SJCRH30 (cell line): Measurements from ENCODE around the gene CIT. TPM values are rescaled to one million over a fixed set of nuclear protein-coding genes. Genes with fewer than 3 reads are reported as not detected.
A peak's percentile ranks its signal among the peaks of the same experiment; 100 is the strongest.

Experiments
- DNase-seq, 2 experiments: peaks; one replicate each; pipeline ENCODE4 v3.0.0-alpha.2; 2015 to 2020
- H3K27ac ChIP-seq: fragments of 250-450 bp; sonication (Bioruptor Pico); 2 replicates; pipeline ENCODE4 v1.5.1; 2020; ENCODE audit warnings: mild to moderate bottlenecking, moderate library complexity
- H3K27me3 ChIP-seq: fragments of 250-450 bp; sonication (Bioruptor Pico); 2 replicates; pipeline ENCODE4 v1.5.1; 2020; ENCODE audit warnings: mild to moderate bottlenecking, moderate library complexity
- H3K36me3 ChIP-seq: fragments of 250-450 bp; sonication (Bioruptor Pico); 2 replicates; pipeline ENCODE4 v1.5.1; 2020; ENCODE audit warnings: mild to moderate bottlenecking, moderate library complexity
- H3K4me1 ChIP-seq: fragments of 250-450 bp; sonication (Bioruptor Pico); 2 replicates; pipeline ENCODE4 v1.5.1; 2020; ENCODE audit warnings: mild to moderate bottlenecking, moderate library complexity
- H3K4me3 ChIP-seq: fragments of 250-450 bp; sonication (Bioruptor Pico); 2 replicates; pipeline ENCODE4 v1.5.1; 2020; ENCODE audit warnings: mild to moderate bottlenecking, moderate library complexity
- H3K9me3 ChIP-seq: fragments of 250-450 bp; sonication (Bioruptor Pico); replicated peaks from 2 replicates; pipeline ENCODE4 v1.5.1; 2020; ENCODE audit warnings: mild to moderate bottlenecking, moderate library complexity
- total RNA-seq: library from RNA; depleted of rRNA; stranded (reverse); fragments of >200 nt; shearing (Covaris generic); gene quantifications from 2 replicates; pipeline ENCODE4 v1.2.3, GENCODE V29; 2014

The CIT gene
- total RNA-seq, 1 experiment from 2014 or later: 43.7 TPM

DNA sequence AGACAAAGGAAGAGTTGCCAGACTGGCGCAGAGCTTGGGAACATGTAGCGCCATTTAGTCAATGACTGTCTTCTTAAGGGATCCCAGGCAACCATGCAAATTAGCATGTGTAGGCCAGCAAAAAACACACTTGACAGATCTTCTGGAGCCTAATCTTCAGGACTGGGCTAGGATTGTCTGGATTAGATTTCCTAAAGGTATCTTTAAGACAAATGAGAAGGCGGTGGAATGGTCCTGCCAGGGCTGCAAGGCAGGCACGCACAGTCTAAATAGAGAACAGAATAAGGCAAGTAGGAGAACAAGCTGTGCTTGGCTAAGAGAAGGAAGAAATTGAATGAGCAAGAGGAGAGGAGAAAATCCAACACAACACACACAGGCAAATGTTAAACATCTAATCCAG lies 80.0 kb downstream of the CIT start:
- H3K27ac ChIP-seq: no peak overlapping the region
- H3K4me3 ChIP-seq: no peak overlapping the region
- DNase-seq: no peak
- no peaks in the 10 kb centered on the region for H3K4me1 ChIP-seq
- H3K9me3 ChIP-seq: no peaks in the 10 kb centered on the region
- H3K36me3 ChIP-seq: peaks cover 18% of the 10 kb centered on the region
- no peaks in the 10 kb centered on the region for H3K27me3 ChIP-seq

DNA sequence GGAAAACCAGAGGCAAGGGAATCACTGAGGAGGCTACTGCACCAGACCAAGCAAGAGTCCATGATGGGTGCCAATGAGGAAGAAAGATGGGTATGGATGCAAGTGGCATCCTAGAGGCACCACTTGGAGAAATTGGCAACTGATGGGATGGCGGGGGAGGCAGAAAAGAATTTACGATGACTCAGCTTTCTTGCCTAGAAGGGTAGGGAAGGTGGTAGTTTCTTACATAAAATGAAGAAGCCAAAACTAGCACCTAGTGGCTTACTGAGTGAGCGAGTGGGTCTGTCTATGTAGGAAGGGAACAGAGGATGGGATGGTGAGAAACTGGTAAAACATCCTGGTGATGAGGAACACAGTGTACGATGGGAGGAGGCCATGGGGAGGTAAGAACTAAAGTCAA lies 80.8 kb downstream of the CIT start:
- DNase-seq: no peak
- no peak overlapping the region for H3K4me3 ChIP-seq

GRCh38 chr12:119791453-119791852 lies 85.7 kb downstream of the CIT start:
- no peaks in the 10 kb centered on the region for H3K9me3 ChIP-seq
- H3K4me1 ChIP-seq: no peaks in the 10 kb centered on the region
- H3K36me3 ChIP-seq: peaks cover 16% of the 10 kb centered on the region
- H3K4me3 ChIP-seq: no peak overlapping the region
- DNase-seq: no peak
- no peaks in the 10 kb centered on the region for H3K27me3 ChIP-seq
- H3K27ac ChIP-seq: no peak overlapping the region

More for the DNA sequence above, 80.8 kb downstream of the CIT start:
- H3K9me3 ChIP-seq: no peaks in the 10 kb centered on the region
- no peaks in the 10 kb centered on the region for H3K4me1 ChIP-seq
- no peaks in the 10 kb centered on the region for H3K27me3 ChIP-seq
- no peak overlapping the region for H3K27ac ChIP-seq
- H3K36me3 ChIP-seq: peaks cover 18% of the 10 kb centered on the region

GRCh38 chr12:119788786-119789185 lies 88.3 kb downstream of the CIT start:
- H3K4me3 ChIP-seq: no peak overlapping the region
- H3K27ac ChIP-seq: no peak overlapping the region
- no peaks in the 10 kb centered on the region for H3K4me1 ChIP-seq
- no peaks in the 10 kb centered on the region for H3K27me3 ChIP-seq
- peaks cover 21% of the 10 kb centered on the region for H3K36me3 ChIP-seq
- DNase-seq: no peak
- H3K9me3 ChIP-seq: no peaks in the 10 kb centered on the region

- Histone ChIP-seq H3K27me3 (no peaks in the 10 kb centered on the region), H3K9me3 (no peaks in the 10 kb centered on the region), H3K4me3 (no peak overlapping the region), H3K36me3 (peaks cover 19% of the 10 kb centered on the region), H3K27ac (no peak overlapping the region), H3K4me1 (no peaks in the 10 kb centered on the region)
- no peak for DNase-seq
These were observed 90.6 kb downstream of the CIT start for GRCh38 chr12:119786539-119786938.

GRCh38 chr12:119784673-119785072 lies 92.4 kb downstream of the CIT start:
- Histone ChIP-seq H3K4me3 (no peak overlapping the region), H3K36me3 (peaks cover 25% of the 10 kb centered on the region), H3K27ac (no peak overlapping the region), H3K4me1 (no peaks in the 10 kb centered on the region), H3K9me3 (no peaks in the 10 kb centered on the region), H3K27me3 (no peaks in the 10 kb centered on the region)
- no peak for DNase-seq

- Histone ChIP-seq H3K9me3 (no peaks in the 10 kb centered on the region), H3K27me3 (no peaks in the 10 kb centered on the region), H3K4me3 (no peak overlapping the region), H3K36me3 (peaks cover 28% of the 10 kb centered on the region), H3K4me1 (no peaks in the 10 kb centered on the region), H3K27ac (no peak overlapping the region)
- DNase-seq: no peak
These were observed 93.3 kb downstream of the CIT start for GRCh38 chr12:119783787-119784186.

GRCh38 chr12:119781804-119782203 lies 95.3 kb downstream of the CIT start:
- Histone ChIP-seq H3K27ac (no peak overlapping the region), H3K36me3 (peaks cover 25% of the 10 kb centered on the region), H3K4me1 (no peaks in the 10 kb centered on the region), H3K9me3 (no peaks in the 10 kb centered on the region), H3K4me3 (no peak overlapping the region), H3K27me3 (no peaks in the 10 kb centered on the region)
- no peak for DNase-seq

GRCh38 chr12:119780786-119781434 lies 96.2 kb downstream of the CIT start:
- H3K27me3 ChIP-seq: no peaks in the 10 kb centered on the region
- no peak overlapping the region for H3K4me3 ChIP-seq
- H3K9me3 ChIP-seq: no peaks in the 10 kb centered on the region
- H3K4me1 ChIP-seq: no peaks in the 10 kb centered on the region
- H3K27ac ChIP-seq: no peak overlapping the region
- peak in 1 of 2 experiments; percentile 28 for DNase-seq
- peaks cover 34% of the 10 kb centered on the region for H3K36me3 ChIP-seq

DNA sequence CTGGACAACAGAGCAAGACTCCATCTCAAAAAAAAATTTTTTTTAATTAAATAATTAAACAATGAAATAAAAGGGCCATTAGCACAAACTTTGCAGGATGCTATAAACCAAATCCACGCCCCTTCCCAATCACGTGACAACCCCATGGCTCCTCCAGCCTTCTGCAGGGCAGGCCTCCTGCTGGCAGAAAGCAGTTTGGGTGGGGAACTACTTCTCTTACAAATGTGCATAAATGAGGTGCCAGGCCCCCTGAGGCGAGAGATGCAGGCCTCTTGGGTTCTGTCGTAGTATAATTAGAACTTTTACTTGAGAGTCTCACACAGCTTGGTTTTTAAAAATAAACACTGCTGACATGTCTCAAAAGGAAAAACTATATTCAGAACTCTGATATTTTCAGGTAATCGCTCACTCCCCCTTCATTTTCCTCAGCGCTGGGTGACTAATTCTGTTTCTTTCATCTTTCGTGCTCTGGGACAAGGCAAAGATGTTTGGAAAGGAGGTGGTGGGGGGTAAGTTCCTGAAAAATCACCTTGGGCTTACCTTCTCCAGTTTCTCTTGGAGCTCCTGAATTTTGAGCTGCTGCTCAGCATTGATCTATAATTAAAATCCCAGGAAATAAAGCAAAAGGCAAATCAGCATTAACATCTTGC lies 101.7 kb downstream of the CIT start:
- DNase-seq: no peak
- H3K27me3 ChIP-seq: no peaks in the 10 kb centered on the region
- H3K9me3 ChIP-seq: no peaks in the 10 kb centered on the region
- no peaks in the 10 kb centered on the region for H3K4me1 ChIP-seq
- H3K36me3 ChIP-seq: peaks cover 33% of the 10 kb centered on the region
- H3K4me3 ChIP-seq: no peak overlapping the region
- no peak overlapping the region for H3K27ac ChIP-seq

DNA sequence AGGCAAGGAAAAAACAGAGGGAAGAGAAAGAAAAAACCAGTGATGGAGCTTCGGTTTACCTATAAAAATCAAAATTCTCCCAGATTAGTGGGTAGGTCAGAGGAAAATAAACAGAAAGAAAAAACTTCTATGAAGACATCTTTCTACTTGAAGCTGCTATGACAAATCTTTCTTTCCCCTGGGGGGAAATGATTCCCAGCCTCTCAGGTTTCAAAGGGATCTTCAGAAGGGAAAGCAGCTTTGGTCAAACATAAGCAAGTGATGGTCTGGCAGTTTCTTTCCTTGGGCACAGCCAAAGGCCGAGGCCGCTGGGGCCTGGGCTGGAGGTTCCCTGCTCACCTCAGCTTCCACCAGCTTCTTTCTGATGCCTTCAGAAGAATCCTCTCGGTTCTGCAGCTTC lies 104.7 kb downstream of the CIT start:
- Histone ChIP-seq H3K36me3 (peaks cover 48% of the 10 kb centered on the region), H3K4me1 (no peaks in the 10 kb centered on the region), H3K27ac (no peak overlapping the region), H3K27me3 (no peaks in the 10 kb centered on the region), H3K4me3 (no peak overlapping the region), H3K9me3 (no peaks in the 10 kb centered on the region)
- DNase-seq: peak in 1 of 2 experiments; percentile 9

DNA sequence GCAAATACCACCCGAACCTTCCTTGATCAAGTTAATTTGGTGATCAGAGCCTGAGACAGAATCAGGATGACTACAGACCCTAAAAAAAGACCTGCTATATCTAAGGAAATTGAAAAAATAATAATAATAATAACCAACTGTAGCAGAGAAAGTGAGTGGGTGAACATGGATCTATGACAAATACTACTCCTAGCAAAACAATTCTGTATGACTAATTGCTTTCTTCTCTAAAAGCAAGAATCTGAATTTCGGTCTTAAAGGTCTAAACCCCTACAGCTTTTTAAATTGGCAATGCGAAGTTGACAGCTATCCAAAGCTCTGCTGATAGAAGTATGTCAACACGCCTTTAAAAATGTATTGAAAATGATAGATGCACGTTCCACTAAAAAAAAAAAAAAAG lies 107.0 kb downstream of the CIT start:
- Histone ChIP-seq H3K9me3 (no peaks in the 10 kb centered on the region), H3K27me3 (no peaks in the 10 kb centered on the region), H3K4me3 (no peak overlapping the region), H3K4me1 (no peaks in the 10 kb centered on the region), H3K36me3 (peaks cover 38% of the 10 kb centered on the region), H3K27ac (no peak overlapping the region)
- DNase-seq: no peak

DNA sequence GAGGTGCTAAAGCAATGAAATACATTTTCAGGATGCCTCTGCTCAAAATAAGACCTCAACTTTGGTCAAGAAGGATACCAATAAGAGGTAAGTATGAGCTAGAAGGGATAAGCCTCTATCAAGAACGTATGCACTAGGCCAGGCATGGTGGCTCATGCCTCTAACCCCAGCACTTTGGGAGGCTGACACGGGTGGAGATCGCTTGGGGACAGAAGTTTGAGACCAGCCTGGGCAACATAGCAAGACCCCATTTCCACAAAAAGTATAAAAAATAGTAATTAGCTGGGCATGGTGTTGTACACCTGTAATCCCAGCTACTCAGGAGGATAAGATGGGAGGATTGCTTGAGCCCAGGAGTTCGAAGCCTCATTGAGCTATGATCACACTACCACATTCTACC lies 114.5 kb downstream of the CIT start:
- no peak overlapping the region for H3K27ac ChIP-seq
- H3K36me3 ChIP-seq: peaks cover 47% of the 10 kb centered on the region
- H3K27me3 ChIP-seq: no peaks in the 10 kb centered on the region
- no peak for DNase-seq
- no peaks in the 10 kb centered on the region for H3K9me3 ChIP-seq
- H3K4me3 ChIP-seq: no peak overlapping the region
- H3K4me1 ChIP-seq: no peaks in the 10 kb centered on the region

DNA sequence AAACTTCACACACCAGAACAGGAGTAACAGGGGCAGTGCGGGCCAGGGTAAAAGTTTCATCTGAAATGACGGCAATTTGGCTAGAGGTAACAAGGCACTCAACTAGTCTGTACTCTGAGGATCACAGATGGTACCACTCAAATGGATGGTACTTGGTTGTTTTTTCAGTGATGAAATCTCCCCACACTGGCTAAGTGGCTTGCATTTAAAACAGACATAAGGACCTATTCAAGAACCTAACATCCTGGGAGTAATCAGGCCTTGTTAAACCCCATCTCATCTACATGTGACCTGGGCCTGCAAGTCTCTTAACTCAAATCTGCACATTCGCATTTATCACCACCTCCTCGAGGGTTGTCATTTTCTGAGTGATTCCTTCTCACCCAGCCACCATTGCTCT lies 118.4 kb downstream of the CIT start:
- Histone ChIP-seq H3K27ac (no peak overlapping the region), H3K36me3 (peaks cover 51% of the 10 kb centered on the region), H3K4me1 (no peaks in the 10 kb centered on the region)

GRCh38 chr12:119758234-119758633 lies 118.9 kb downstream of the CIT start:
- H3K9me3 ChIP-seq: no peaks in the 10 kb centered on the region
- DNase-seq: no peak
- no peaks in the 10 kb centered on the region for H3K4me1 ChIP-seq
- no peak overlapping the region for H3K27ac ChIP-seq
- no peaks in the 10 kb centered on the region for H3K27me3 ChIP-seq
- peaks cover 47% of the 10 kb centered on the region for H3K36me3 ChIP-seq
- H3K4me3 ChIP-seq: no peak overlapping the region

More for the DNA sequence above, 118.4 kb downstream of the CIT start:
- Histone ChIP-seq H3K9me3 (no peaks in the 10 kb centered on the region), H3K4me3 (no peak overlapping the region), H3K27me3 (no peaks in the 10 kb centered on the region)
- DNase-seq: no peak

DNA sequence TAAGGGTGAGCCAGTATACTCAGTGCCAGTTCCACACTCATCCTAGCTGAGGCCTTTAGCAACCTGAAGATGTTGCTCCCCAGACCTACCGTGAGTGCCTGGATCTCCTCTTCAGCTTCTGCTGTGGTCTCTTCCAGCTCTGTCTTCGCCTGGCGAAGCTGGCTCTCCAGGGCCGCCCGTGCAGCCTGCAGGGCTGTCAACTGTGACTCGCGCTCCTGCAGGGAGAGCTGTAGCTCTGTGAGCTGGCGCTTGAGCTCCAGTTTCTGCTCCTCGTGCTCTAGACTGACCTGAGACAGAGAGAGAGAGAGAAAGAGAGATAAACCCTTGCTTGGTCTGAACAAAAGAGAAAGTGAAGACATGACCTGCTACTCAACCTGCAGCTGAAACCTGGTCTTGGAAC lies 125.2 kb downstream of the CIT start:
- no peaks in the 10 kb centered on the region for H3K4me1 ChIP-seq
- no peak overlapping the region for H3K4me3 ChIP-seq
- peaks cover 47% of the 10 kb centered on the region for H3K36me3 ChIP-seq
- no peak for DNase-seq
- no peaks in the 10 kb centered on the region for H3K9me3 ChIP-seq
- H3K27me3 ChIP-seq: no peaks in the 10 kb centered on the region
- H3K27ac ChIP-seq: no peak overlapping the region
